Measurements from ENCODE around the gene FBXO47.

The FBXO47 gene

DNA sequence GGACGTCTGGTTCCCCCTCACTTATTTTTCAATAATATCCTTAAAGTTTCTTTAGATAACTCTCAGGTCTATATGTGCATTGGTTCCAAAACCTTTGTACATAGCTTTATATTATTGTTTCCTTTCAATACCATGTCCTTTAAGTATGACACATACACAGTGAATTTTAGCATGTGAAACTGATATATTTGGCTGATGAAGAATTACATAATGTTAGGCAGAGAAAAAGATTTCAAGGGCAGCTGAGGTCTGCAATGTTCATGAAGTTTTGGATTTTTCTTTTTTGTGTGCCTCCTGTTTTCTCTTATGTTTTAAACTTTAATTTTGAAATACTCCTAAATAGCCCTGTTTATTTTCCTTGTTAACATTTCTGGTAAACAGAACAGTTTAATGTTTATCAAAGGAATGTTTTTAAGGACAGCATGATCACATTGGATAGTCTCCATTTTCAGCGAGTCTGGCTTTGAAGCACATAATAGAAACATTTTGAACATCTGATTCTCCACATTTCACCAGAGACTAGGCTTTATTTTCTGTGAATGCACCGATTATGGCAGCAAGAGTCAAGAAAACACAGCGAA is 32.9 kb upstream of the FBXO47 start:
- H3K36me3 ChIP-seq (ENCODE audit: control insufficient read depth in 2 of 2, insufficient read depth in 1 of 2, low read length in 2 of 2), result no peaks in the 10 kb centered on the region
- ChIA-PET POLR2A (no interaction called here), CTCF (interaction anchor here (0.9 to 3.6 kb wide), 2 partner anchors 16 to 100 kb away, joined by 3 to 18 read pairs; no protein-coding TSS in a partner anchor)
- no peak overlapping the region for H3K4me3 ChIP-seq (ENCODE audit: low read depth, low read length)
- H3K4me1 ChIP-seq (ENCODE audit: control insufficient read depth, insufficient read depth, low read length), result no peaks in the 10 kb centered on the region
- no peak overlapping the region for H3K27ac ChIP-seq (ENCODE audit: extremely low read depth, low read depth, low read length)
- no peaks in the 10 kb centered on the region for H3K9me3 ChIP-seq (ENCODE audit: control insufficient read depth, insufficient read depth, low read depth, low read length)
- TF ChIP-seq ZNF169 (tag by site-specific recombination; IDR thresholded peaks at IDR 0.05), result no peak
- TF ChIP-seq ZBTB7A (tag by site-specific recombination; IDR thresholded peaks at IDR 0.05; ENCODE audit: low read depth), result no peak
- TF ChIP-seq ZNF423 (tag by site-specific recombination; IDR thresholded peaks at IDR 0.05), result no peak
- TF ChIP-seq, protein P1, sequence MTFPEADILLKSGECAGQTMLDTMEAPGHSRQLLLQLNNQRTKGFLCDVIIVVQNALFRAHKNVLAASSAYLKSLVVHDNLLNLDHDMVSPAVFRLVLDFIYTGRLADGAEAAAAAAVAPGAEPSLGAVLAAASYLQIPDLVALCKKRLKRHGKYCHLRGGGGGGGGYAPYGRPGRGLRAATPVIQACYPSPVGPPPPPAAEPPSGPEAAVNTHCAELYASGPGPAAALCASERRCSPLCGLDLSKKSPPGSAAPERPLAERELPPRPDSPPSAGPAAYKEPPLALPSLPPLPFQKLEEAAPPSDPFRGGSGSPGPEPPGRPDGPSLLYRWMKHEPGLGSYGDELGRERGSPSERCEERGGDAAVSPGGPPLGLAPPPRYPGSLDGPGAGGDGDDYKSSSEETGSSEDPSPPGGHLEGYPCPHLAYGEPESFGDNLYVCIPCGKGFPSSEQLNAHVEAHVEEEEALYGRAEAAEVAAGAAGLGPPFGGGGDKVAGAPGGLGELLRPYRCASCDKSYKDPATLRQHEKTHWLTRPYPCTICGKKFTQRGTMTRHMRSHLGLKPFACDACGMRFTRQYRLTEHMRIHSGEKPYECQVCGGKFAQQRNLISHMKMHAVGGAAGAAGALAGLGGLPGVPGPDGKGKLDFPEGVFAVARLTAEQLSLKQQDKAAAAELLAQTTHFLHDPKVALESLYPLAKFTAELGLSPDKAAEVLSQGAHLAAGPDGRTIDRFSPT (tag by site-specific recombination; IDR thresholded peaks at IDR 0.05), result no peak
- no peak for TF ChIP-seq GLI4 (tag by site-specific recombination; IDR thresholded peaks at IDR 0.05)
- no peak for TF ChIP-seq ZNF76 (tag by site-specific recombination; IDR thresholded peaks at IDR 0.05; ENCODE audit: borderline replicate concordance, low read depth)
- no peak for TF ChIP-seq ZNF48 (tag by site-specific recombination; IDR thresholded peaks at IDR 0.05)

DNA sequence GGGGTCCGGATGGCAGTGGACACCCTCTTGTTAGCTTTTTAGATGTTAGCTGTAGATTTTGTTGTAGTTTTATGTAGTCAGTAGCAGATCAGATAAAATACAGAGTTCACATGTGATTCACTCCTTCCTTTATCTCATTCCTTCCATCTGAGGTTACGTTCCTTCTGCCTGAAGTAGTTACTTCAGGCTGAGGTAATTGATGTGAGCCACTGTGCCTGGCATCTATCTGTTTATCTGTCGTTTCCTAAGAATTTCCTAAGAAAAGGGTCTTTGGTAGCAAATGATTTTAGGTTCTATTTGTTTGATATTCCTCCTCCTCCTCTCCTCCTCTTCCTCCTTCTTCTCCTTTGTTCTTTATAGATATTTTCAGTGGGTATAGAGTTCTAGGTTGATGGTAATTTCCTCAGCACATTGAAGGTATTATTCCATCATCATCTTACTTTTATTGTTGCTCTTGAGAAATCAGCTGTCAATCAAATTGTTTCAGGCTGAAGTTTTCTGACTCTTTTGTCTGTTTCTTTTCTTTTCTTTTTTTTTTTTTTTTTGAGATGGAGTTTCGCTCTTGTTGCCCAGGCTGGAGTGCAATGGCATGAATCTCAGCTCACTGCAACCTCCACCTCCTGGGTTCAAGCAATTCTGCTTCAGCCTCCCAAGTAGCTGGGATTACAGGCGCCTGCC is 29.6 kb upstream of the FBXO47 start:
- ChIA-PET POLR2A (no interaction called here), CTCF (interaction anchor here (0.7 to 1.0 kb wide), 2 partner anchors 15 to 109 kb away, joined by 3 read pairs; no protein-coding TSS in a partner anchor)
- TF ChIP-seq, protein P2, sequence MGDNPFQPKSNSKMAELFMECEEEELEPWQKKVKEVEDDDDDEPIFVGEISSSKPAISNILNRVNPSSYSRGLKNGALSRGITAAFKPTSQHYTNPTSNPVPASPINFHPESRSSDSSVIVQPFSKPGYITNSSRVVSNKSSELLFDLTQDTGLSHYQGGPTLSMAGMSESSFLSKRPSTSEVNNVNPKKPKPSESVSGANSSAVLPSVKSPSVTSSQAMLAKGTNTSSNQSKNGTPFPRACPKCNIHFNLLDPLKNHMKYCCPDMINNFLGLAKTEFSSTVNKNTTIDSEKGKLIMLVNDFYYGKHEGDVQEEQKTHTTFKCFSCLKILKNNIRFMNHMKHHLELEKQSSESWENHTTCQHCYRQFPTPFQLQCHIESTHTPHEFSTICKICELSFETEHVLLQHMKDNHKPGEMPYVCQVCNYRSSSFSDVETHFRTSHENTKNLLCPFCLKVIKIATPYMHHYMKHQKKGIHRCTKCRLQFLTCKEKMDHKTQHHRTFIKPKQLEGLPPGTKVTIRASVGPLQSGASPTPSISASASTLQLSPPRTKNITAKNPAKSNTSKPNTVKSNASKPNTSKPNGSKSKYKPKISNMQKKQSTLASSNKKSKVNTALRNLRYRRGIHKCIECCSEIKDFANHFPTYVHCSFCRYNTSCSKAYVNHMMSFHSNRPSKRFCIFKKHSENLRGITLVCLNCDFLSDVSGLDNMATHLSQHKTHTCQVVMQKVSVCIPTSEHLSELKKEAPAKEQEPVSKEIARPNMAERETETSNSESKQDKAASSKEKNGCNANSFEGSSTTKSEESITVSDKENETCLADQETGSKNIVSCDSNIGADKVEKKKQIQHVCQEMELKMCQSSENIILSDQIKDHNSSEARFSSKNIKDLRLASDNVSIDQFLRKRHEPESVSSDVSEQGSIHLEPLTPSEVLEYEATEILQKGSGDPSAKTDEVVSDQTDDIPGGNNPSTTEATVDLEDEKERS (tag by site-specific recombination; IDR thresholded peaks at IDR 0.05), result peak; percentile 84
- TF ChIP-seq ZNF626 (tag by site-specific recombination; IDR thresholded peaks at IDR 0.05), result no peak
- TF ChIP-seq, protein P3, sequence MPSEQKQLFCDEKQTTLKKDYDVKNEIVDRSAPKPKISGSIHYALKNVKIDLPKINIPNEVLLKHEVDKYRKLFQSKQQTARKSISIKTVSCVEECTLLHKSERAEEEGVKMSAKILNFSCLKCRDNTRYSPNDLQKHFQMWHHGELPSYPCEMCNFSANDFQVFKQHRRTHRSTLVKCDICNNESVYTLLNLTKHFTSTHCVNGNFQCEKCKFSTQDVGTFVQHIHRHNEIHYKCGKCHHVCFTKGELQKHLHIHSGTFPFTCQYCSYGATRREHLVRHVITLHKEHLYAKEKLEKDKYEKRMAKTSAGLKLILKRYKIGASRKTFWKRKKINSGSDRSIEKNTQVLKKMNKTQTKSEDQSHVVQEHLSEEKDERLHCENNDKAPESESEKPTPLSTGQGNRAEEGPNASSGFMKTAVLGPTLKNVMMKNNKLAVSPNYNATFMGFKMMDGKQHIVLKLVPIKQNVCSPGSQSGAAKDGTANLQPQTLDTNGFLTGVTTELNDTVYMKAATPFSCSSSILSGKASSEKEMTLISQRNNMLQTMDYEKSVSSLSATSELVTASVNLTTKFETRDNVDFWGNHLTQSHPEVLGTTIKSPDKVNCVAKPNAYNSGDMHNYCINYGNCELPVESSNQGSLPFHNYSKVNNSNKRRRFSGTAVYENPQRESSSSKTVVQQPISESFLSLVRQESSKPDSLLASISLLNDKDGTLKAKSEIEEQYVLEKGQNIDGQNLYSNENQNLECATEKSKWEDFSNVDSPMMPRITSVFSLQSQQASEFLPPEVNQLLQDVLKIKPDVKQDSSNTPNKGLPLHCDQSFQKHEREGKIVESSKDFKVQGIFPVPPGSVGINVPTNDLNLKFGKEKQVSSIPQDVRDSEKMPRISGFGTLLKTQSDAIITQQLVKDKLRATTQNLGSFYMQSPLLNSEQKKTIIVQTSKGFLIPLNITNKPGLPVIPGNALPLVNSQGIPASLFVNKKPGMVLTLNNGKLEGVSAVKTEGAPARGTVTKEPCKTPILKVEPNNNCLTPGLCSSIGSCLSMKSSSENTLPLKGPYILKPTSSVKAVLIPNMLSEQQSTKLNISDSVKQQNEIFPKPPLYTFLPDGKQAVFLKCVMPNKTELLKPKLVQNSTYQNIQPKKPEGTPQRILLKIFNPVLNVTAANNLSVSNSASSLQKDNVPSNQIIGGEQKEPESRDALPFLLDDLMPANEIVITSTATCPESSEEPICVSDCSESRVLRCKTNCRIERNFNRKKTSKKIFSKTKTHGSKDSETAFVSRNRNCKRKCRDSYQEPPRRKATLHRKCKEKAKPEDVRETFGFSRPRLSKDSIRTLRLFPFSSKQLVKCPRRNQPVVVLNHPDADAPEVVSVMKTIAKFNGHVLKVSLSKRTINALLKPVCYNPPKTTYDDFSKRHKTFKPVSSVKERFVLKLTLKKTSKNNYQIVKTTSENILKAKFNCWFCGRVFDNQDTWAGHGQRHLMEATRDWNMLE (tag by site-specific recombination; conservative IDR thresholded peaks at IDR 0.05; ENCODE audit: low read depth), result peak; percentile 32; the same call in 1 of the 2 replicates
- TF ChIP-seq GLI4 (tag by site-specific recombination; IDR thresholded peaks at IDR 0.05), result no peak
- TF ChIP-seq SETDB1 (IDR thresholded peaks at IDR 0.05; ENCODE audit: insufficient read length, low read length), result peak; percentile 86
- Histone ChIP-seq H3K27ac (ENCODE audit: extremely low read depth, low read depth, low read length) (no peak overlapping the region), H3K9me3 (ENCODE audit: control insufficient read depth, insufficient read depth, low read depth, low read length) (no peaks in the 10 kb centered on the region), H3K36me3 (ENCODE audit: control insufficient read depth in 2 of 2, insufficient read depth in 1 of 2, low read length in 2 of 2) (no peaks in the 10 kb centered on the region), H3K4me1 (ENCODE audit: control insufficient read depth, insufficient read depth, low read length) (no peaks in the 10 kb centered on the region), H3K4me3 (ENCODE audit: low read depth, low read length) (no peak overlapping the region)

Data from HEK293 (cell line).